K562 (cell line): ENCODE data around the gene PDE11A. TPM values are rescaled to one million over a fixed set of nuclear protein-coding genes. Genes with fewer than 3 reads are reported as not detected.
"Not testable (repeated sequence)": the region's sequence is repeated elsewhere in the genome, so short reads cannot be mapped to it uniquely, and the experiment has no call there.

Experiments used
- ATAC-seq: fragments of 200-7000 bp; cut with Tn5 transposase; 3 replicates; pipeline ENCODE4 v1.9.1; 2020; ENCODE audit warnings: moderate library complexity
- BruUV-seq: library from RNA; stranded (reverse); fragments of 400-500 nt; replicated peaks from 2 replicates; lab custom pipeline; 2021; lab: Mats Ljungman, UMichigan
- CTCF ChIA-PET: fragments of 300-600 bp; formaldehyde crosslinking; extraction: SDS; loops from one replicate; lab custom pipeline; 2021; ENCODE audit warnings: low intra/inter-chr PET ratio; lab: Yijun Ruan, JAX
- POLR2A ChIA-PET: fragments of 300-600, 350-650 bp; sonication (Branson Sonifier 250); formaldehyde crosslinking; extraction: SDS; loops from one replicate; lab custom pipeline; 2021; ENCODE audit warnings: antibody characterized with exemption, inconsistent platforms; lab: Yijun Ruan, JAX
- DNase-seq, 4 experiments: peaks; one replicate each; pipeline versions ENCODE4 v3.0.0 to v3.0.0-alpha.2; 2011 to 2018; ENCODE audit warnings: low spot score in 3 of 4, mixed read lengths in 3 of 4; ENCODE audit errors: extremely low read depth in 1 of 4
- FAIRE-seq: peaks from 2 replicates; lab custom pipeline; 2011; peaks lifted over from hg19 to GRCh38; lab: Jason Lieb, UNC
- H2AFZ ChIP-seq: 2 replicates; pipeline ENCODE4 v1.6.0; 2011; ENCODE audit warnings: low read depth, low read length, control low read depth, inconsistent platforms
- H3K27ac ChIP-seq: fragments of 200-600 bp; 3 replicates; pipeline ENCODE4 v1.8.0; 2011; ENCODE audit warnings: low read depth, mild to moderate bottlenecking, control low read depth, inconsistent platforms, low read length, moderate library complexity, mixed read lengths; ENCODE audit errors: extremely low read depth
- H3K27me3 ChIP-seq, 2 experiments: fragments of 300-600 bp in 1 of 2; 2 replicates in 1 of 2; 3 replicates in 1 of 2; pipeline versions ENCODE4 v1.6.0 to v1.8.0; 2011; ENCODE audit warnings: inconsistent platforms in 2 of 2, low read length in 2 of 2, mild to moderate bottlenecking in 1 of 2, mixed read lengths in 1 of 2, moderate library complexity in 1 of 2; ENCODE audit not compliant: control insufficient read depth in 2 of 2, insufficient read depth in 2 of 2
- H3K36me3 ChIP-seq: fragments of 300-600 bp; 3 replicates; pipeline ENCODE4 v1.8.0; 2011; ENCODE audit warnings: mild to moderate bottlenecking, low read length, inconsistent platforms; ENCODE audit not compliant: control insufficient read depth, insufficient read depth
- H3K4me1 ChIP-seq, 2 experiments: fragments of 200-600 bp in 1 of 2; replicated peaks in 1 of 2; 2 replicates in 1 of 2; 3 replicates in 1 of 2; pipeline versions ENCODE4 v1.5.1 to v1.8.0; 2011; ENCODE audit warnings: inconsistent platforms in 2 of 2, low read length in 2 of 2, mild to moderate bottlenecking in 1 of 2, mixed read lengths in 1 of 2, moderate library complexity in 1 of 2; ENCODE audit not compliant: control insufficient read depth in 2 of 2, insufficient read depth in 2 of 2
- H3K4me2 ChIP-seq: 2 replicates; pipeline ENCODE4 v1.6.1; 2011; ENCODE audit warnings: low read length, control low read depth, inconsistent platforms, mixed read lengths; ENCODE audit not compliant: insufficient read depth
- H3K4me3 ChIP-seq: fragments of 200-600 bp; sonication (generic), shearing (Covaris generic); 2 replicates; pipeline ENCODE4 v1.5.1; 2016; ENCODE audit warnings: control low read depth, inconsistent platforms
- H3K79me2 ChIP-seq: fragments of 200-600 bp; 3 replicates; pipeline ENCODE4 v1.8.0; 2011; ENCODE audit warnings: low read length, inconsistent platforms; ENCODE audit not compliant: control insufficient read depth, insufficient read depth
- H3K9ac ChIP-seq, 2 experiments: 2 replicates each; pipeline versions ENCODE4 v1.6.0 to v1.6.1; 2011; ENCODE audit warnings: low read depth in 2 of 2, low read length in 2 of 2, control low read depth in 1 of 2, inconsistent platforms in 1 of 2, mild to moderate bottlenecking in 1 of 2, mixed read lengths in 1 of 2; ENCODE audit not compliant: insufficient read depth in 1 of 2
- H3K9me1 ChIP-seq: one replicate; pipeline ENCODE4 v1.6.0; 2011; ENCODE audit warnings: inconsistent platforms, mild to moderate bottlenecking, low read length, moderate library complexity; ENCODE audit not compliant: control insufficient read depth, insufficient read depth
- H3K9me3 ChIP-seq: replicated peaks from 2 replicates; pipeline ENCODE4 v1.5.1; 2011; ENCODE audit warnings: low read depth, low read length, inconsistent platforms; ENCODE audit not compliant: control insufficient read depth, insufficient read depth
- H4K20me1 ChIP-seq: replicated peaks from 2 replicates; pipeline ENCODE4 v1.6.1; 2011; ENCODE audit warnings: low read length, inconsistent platforms, mixed read lengths; ENCODE audit not compliant: control insufficient read depth, insufficient read depth
- EP300 ChIP-seq: IDR thresholded peaks from 2 replicates; pipeline ENCODE4 v1.6.1; 2012; ENCODE audit warnings: low read length, improper control_type of control experiment
- MEIS2 ChIP-seq: fragments of 450-650 bp; IDR thresholded peaks from 2 replicates; pipeline ENCODE4 v1.6.1; 2014; ENCODE audit warnings: mild to moderate bottlenecking; ENCODE audit not compliant: partially characterized antibody
- PHB ChIP-seq: fragments of 250-450 bp; sonication (Bioruptor Pico); IDR thresholded peaks from 2 replicates; pipeline ENCODE4 v1.5.0; 2021
- SAFB ChIP-seq: fragments of 200-400 bp; formaldehyde crosslinking; IDR thresholded peaks from 2 replicates; pipeline ENCODE4 v1.6.1; 2017; ENCODE audit warnings: low read depth, low read length, borderline replicate concordance
- TAF7 ChIP-seq: fragments of 450-650 bp; IDR thresholded peaks from 2 replicates; pipeline ENCODE4 v1.6.1; 2016; ENCODE audit warnings: missing genetic modification characterization, missing compliant biosample characterization
- ZNF507 ChIP-seq: conservative IDR thresholded peaks from 2 replicates; pipeline ENCODE4 v1.6.1; 2017; ENCODE audit warnings: missing genetic modification characterization, missing compliant biosample characterization
- WGBS: fragments of 100-300 bp; shearing (Covaris generic); methylation state at CpG from one replicate; pipeline ENCODE4 v1.1.6; 2016; ENCODE audit warnings: low coverage, mixed read lengths; ENCODE audit not compliant: insufficient coverage; ENCODE audit errors: missing lambda C conversion rate; 5-methylcytosine and 5-hydroxymethylcytosine counted together
- in situ Hi-C: fragments of 300-500 bp; cut with MboI; formaldehyde crosslinking; loops from 4 replicates; pipeline ENCODE4 v1.15.0; 2018; ENCODE audit warnings: inconsistent platforms, mixed read lengths
- intact Hi-C: fragments of 100-400 bp; cut with micrococcal nuclease; formaldehyde crosslinking; loops from 2 replicates; pipeline ENCODE4 v1.14.2; 2022
- polyA plus RNA-seq, 8 experiments: library from polyadenylated mRNA; depleted of rRNA in 4 of 8; stranded (reverse) in 5 of 8; unstranded in 3 of 8; fragments of >200 nt; fragmentation: Nextera tagmentation in 2 of 8; fragmentation: Illumina TruSeq in 1 of 8; extraction: Ambion mirVana in 2 of 8; extraction: Trizol in 1 of 8; gene quantifications; 2 replicates each; pipeline versions ENCODE4 v1.2.1 to v1.2.3, GENCODE V29; 2011 to 2014; ENCODE audit warnings: inconsistent platforms in 1 of 8, missing spikeins in 1 of 8
- total RNA-seq, 7 experiments: library from RNA; depleted of rRNA in 6 of 7; stranded (reverse); fragments of >200 nt in 6 of 7; fragmentation: Illumina TruSeq in 2 of 7; extraction: Trizol in 2 of 7; gene quantifications; 2 replicates each; pipeline versions ENCODE4 v1.2.1 to v1.2.3, GENCODE V29; 2011 to 2021; ENCODE audit warnings: low replicate concordance in 1 of 7
- TF ChIP-seq, protein P1 (sequence below), 2 experiments: fragments of 450-650 bp; IDR thresholded peaks; 2 replicates each; pipeline ENCODE4 v1.6.1; 2018; ENCODE audit warnings: mild to moderate bottlenecking in 2 of 2, low read depth in 1 of 2; ENCODE audit not compliant: partially characterized antibody in 2 of 2

PDE11A gene
- total and polyA plus RNA-seq, 9 of the 15 experiments (the other 6 are each of a cell fraction or from before 2014, with no cell fraction given) = 3.2 to 22.1 (median 5.7) TPM

DNA sequence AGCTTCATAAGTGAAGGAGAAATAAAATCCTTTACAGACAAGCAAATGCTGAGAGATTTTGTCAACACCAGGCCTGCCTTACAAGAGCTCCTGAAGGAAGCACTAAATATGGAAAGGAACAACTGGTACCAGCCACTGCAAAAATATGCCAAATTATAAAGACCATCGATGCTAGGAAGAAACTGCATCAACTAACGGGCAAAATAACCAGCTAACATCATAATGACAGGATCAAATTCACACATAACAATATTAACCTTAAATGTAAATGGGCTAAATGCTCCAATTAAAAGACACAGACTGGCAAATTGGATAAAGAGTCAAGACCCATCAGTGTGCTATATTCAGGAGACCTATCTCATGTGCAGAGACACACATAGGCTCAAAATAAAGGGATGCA is 21.3 kb downstream of the PDE11A start:
- TF ChIP-seq ZNF507 (tag) = peak; percentile 90
- TF ChIP-seq, all 486 proteins: peak for 1; not testable (repeated sequence) for 485
- H3K36me3 ChIP-seq, H2AFZ ChIP-seq, H3K4me3 ChIP-seq, H3K9me1 ChIP-seq, H3K9ac ChIP-seq, H3K27me3 ChIP-seq, H3K79me2 ChIP-seq, DNase-seq, ATAC-seq, FAIRE-seq, H3K4me2 ChIP-seq, CTCF ChIA-PET, in situ Hi-C loops, intact Hi-C loops, BruUV-seq, H3K9me3 ChIP-seq, H4K20me1 ChIP-seq, H3K27ac ChIP-seq, POLR2A ChIA-PET, H3K4me1 ChIP-seq: not testable (repeated sequence)
- 0% methylated on average over 2 of the region's 2 CpGs for WGBS

DNA sequence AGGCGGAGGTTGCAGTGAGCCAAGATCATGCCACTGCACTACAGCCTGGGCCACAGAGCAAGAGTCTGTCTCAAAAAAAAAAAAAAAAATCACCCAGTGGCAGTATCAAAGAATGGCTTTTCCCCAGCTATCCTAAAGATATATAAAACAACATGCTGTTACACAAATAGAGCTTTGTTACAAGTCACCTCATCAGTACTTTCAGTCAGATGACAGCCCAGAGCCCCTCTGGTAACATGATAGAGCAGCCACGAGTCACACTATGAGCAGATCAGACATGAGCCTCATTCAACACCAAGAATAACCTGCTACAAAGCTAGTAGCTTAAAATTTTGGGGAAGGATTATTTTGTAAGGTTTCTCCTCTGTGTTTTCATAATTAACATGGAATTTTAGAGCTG is 25.2 kb downstream of the PDE11A start:
- FAIRE-seq (no peak), DNase-seq (no peak), ATAC-seq (no peak)
- Histone ChIP-seq H3K27ac (no peak overlapping the region), H3K9me1 (no peaks in the 10 kb centered on the region), H3K9me3 (no peaks in the 10 kb centered on the region), H3K9ac (no peak overlapping the region), H3K4me1 (no peaks in the 10 kb centered on the region), H3K4me3 (no peak overlapping the region), H2AFZ (no peak overlapping the region), H3K27me3 (no peaks in the 10 kb centered on the region; a peak in 2 of 5 replicates), H4K20me1 (no peaks in the 10 kb centered on the region), H3K4me2 (no peak overlapping the region)
- BruUV-seq = no TSS peak
- CTCF ChIA-PET = no interaction called here
- intact Hi-C loops = no loop called here
- POLR2A ChIA-PET = interaction anchor here (0.5 to 1.4 kb wide), 2 partner anchors 10 to 31 kb away, joined by 3 to 4 read pairs; no protein-coding TSS in a partner anchor
- TF ChIP-seq TAF7 (tag) (no peak), PHB (no peak), MEIS2 (no peak), EP300 (no peak), SAFB (no peak)
- TF ChIP-seq, protein P1, sequence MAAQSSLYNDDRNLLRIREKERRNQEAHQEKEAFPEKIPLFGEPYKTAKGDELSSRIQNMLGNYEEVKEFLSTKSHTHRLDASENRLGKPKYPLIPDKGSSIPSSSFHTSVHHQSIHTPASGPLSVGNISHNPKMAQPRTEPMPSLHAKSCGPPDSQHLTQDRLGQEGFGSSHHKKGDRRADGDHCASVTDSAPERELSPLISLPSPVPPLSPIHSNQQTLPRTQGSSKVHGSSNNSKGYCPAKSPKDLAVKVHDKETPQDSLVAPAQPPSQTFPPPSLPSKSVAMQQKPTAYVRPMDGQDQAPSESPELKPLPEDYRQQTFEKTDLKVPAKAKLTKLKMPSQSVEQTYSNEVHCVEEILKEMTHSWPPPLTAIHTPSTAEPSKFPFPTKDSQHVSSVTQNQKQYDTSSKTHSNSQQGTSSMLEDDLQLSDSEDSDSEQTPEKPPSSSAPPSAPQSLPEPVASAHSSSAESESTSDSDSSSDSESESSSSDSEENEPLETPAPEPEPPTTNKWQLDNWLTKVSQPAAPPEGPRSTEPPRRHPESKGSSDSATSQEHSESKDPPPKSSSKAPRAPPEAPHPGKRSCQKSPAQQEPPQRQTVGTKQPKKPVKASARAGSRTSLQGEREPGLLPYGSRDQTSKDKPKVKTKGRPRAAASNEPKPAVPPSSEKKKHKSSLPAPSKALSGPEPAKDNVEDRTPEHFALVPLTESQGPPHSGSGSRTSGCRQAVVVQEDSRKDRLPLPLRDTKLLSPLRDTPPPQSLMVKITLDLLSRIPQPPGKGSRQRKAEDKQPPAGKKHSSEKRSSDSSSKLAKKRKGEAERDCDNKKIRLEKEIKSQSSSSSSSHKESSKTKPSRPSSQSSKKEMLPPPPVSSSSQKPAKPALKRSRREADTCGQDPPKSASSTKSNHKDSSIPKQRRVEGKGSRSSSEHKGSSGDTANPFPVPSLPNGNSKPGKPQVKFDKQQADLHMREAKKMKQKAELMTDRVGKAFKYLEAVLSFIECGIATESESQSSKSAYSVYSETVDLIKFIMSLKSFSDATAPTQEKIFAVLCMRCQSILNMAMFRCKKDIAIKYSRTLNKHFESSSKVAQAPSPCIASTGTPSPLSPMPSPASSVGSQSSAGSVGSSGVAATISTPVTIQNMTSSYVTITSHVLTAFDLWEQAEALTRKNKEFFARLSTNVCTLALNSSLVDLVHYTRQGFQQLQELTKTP (IDR thresholded peaks at IDR 0.05; ENCODE audit: low read depth in 1 of 2, partially characterized antibody in 2 of 2) = no peak
- TF ChIP-seq, all 486 proteins: peak for 0
- H3K36me3 ChIP-seq = no peaks in the 10 kb centered on the region
- in situ Hi-C loops = no loop called here
- no peaks in the 10 kb centered on the region for H3K79me2 ChIP-seq
- 5% methylated on average over 2 of the region's 2 CpGs for WGBS
